ENCODE data around the gene ABHD1.
"Not testable (repeated sequence)": the region's sequence is repeated elsewhere in the genome, so short reads cannot be mapped to it uniquely, and the experiment has no call there.

ABHD1 gene

DNA sequence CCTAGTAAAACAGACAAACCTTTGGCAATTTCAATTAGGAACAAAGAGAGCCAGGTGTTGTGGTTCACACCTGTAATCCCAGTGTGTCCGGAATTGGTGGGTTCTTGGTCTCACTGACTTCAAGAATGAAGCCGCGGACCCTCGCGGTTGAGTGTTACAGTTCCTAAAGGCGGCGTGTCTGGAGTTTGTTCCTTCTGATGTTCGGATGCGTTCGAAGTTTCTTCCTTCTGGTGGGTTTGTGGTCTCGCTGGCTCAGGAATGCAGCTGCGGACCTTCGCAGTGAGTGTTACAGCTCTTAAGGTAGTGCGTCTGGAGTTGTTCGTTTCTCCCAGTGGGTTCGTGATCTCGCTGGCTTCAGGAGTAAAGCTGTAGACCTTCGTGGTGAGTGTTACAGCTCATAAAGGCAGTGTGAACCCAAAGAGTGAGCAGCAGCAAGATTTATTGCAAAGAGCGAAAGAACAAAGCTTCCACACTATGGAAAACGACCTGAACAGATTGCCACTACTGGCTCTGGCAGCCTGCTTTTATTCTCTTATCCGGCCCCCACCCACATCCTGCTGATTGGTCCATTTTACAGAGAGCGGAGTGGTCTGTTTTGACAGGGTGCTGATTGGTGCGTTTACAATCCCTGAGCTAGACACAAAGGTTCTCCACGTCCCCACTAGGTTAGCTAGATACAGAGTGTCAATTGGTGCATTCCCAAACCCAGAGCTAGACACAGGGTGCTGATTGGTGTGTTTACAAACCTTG, 12.8 kb upstream of the ABHD1 start:
- not testable (repeated sequence) for DNase-seq (ENCODE audit: low spot score)

DNA sequence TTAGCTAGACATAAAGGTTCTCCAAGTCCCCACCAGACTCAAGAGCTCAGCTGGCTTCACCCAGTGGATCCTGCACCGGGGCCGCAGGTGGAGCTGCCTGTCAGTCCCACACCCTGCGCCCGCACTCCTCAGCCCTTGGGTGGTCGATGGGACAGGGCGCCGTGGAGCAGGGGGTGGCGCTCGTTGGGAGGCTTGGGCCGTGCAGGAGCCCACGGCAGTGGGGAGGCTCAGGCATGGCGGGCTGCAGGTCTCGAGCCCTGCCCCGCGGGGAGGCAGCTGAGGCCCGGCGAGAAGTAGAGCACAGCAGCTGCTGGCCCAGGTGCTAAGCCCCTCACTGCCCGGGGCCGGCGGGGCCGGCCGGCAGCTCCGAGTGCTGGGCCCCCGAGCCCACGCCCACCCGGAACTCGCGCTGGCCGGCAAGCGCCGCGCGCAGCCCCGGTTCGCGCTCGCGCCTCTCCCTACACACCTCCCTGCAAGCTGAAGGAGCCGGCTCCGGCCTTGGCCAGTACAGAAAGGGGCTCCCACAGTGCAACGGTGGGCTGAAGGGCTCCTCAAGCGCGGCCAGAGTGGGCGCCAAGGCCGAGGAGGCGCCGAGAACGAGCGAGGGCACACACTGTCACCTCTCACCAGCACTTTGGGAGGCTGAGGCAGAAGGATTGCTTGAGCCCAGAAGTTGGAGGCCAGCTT, 12.1 kb upstream of the ABHD1 start:
- not testable (repeated sequence) for DNase-seq (ENCODE audit: low spot score)

DNA sequence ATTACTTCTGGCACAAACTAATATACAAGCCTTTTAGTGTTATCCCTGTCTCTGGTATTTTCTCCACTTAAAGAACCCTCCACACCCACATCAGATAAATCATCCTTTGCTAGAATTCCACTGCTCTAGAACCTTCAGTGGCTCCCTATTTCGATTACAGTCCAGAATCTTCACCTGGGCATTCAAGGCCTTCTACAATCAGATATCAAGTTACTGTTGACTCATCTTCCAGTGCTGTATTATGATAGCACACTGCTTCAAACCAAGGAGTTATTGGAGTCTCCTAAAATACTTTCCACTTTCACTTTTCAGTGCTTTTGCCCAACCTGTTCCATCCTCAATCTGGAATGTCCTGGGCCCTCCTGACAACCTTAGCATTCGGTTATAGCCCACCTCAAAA, 8.1 kb upstream of the ABHD1 start:
- no peak for DNase-seq (ENCODE audit: low spot score)

DNA sequence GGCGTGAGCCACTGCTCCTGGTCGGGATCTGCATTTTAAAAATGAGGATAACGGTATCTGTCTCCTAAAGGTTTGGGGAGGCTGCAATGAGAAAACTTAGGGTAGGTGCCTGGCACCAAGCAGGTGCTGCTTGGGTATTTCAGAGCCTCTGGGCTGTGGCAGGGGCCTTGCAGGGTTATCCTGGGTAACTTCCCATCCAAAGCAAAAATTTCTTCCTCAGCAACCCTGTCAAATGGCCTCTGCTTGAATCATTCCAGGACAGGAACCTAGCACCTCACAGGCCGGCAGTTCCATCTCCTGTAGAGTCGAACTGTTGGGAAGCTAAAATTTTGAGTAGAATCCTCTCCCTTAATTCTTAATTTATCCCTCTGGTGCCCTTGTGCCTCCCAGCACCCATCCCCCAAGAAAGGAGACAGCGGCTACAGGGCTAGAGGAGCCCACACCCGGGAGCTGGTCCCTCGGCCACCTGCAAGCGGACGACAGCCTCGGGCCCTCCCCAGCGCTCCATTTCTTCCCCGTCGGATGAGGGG, 5.6 kb upstream of the ABHD1 start:
- DNase-seq (ENCODE audit: low spot score), result no peak

DNA sequence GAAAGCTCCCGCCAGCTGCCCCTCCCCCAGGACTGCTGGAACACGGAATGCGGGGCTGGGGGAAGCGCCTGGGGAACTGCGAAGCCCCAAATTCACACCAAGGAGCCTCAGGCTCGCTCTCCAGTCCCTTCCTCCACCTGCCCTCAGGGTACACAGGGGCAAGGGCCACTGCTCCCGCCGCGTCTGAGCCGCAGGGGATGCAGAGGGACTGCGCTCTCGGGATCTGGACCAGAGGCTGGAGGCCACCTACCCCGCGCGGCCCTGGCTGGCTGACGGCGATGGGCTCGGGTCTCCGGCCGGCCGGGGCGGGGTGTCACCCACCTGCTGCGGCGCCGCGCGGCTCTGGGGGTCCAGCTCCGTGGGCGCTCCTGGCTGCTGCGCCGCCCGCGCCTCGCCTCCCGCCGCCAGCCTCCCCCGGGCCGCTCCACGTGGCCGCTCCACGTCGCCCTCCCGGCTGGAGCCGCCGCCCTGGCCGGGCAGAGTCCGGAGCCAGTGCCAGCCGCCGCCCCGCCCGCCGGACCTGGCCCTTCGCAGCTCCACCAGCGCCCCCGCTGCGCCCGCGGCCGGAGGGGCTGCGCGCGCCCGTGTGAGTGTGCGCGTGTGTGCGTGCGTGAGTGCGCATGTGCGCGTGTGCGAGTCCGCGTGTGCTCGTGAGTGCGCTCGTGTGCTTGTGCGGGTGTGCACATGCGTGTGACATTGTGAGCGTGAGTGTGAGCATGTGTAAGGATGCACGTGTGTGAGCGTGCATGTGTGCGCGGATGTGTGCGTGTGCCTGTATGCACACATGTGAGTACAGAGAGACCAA, 4.9 kb upstream of the ABHD1 start, which contains the start of gene CGREF1:
CGREF1 (minus strand) TSS at position 604 of the 805 bp plus-strand sequence. CDS start 14,762 bp downstream, outside the sequence.
- DNase-seq (ENCODE audit: low spot score), result no peak

DNA sequence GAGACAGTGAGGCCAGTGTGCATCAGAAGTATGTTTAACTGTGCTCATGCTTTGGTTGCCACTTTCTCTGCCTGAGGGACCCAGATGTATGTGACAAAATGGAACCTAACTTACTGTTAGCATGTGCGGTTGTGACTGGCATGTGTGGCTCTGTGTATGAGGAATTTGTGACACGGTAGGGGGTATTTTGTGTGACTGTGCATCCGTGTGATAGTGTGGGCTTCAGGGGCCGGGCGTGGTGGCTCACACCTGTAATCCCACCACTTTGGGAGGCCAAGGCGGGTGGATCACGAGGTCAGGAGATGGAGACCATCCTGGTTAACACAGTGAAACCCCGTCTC, 4.3 kb upstream of the ABHD1 start:
- not testable (repeated sequence) for DNase-seq (ENCODE audit: low spot score)

DNA sequence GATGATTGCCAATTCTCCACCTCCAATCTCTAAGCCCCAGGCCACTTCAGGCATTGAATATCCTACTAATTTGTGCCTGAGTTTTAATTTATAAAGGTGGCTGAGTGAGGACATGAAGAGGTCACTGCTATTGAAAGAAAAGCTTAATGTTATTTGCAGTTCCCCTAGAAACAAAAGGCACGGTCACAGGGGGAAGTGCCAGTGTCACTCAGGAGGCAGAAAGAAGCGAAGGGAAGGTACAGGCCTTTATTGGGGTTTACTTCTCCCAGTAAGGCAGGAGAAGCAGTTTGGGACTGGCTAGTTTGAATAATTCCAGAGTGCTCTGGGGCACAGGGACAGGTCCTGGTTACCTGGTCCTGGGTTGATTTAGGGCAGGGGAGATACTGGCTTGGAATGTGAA, 1.7 kb upstream of the ABHD1 start:
- DNase-seq (ENCODE audit: low spot score), result no peak

DNA sequence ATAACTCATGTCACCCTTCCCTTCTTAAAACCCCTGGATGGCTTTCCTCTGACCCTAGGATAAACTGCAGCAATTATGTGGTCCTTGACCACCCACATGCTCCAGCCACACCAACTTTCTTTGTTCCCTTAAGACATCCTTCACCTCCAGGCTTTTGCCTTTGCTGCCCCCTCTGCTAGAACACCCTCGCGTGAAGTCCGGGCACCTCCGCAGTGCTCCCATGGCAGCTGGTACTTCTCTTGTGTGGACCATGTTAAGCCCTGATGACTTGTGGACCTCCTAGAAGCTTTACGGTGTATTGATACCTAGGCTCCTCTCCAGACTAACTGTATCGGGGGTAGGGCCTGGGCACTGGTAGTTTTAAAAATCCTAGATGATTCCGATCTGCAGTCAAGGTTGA, 824 bp upstream of the ABHD1 start:
- DNase-seq (ENCODE audit: low spot score), result no peak

DNA sequence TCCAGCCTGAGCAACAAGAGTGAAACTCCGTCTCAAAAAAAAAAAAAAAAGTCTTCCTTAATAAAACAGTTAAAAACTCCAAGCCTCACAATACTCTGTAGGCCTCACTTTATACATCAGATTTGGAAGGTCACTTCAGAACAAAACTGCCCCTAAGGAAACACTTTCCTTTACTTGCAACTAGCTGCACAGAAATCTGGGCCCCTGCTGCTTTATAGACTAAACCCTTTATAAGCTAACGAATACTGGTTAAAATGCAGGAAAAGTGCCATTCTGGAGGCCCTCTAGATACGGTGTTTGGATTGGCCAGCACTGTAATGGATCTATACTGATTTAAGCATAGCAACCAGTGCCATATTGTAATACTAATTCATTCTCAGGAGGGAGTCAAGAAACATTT, 1.5 kb downstream of the ABHD1 start:
- DNase-seq (ENCODE audit: low spot score), result no peak

DNA sequence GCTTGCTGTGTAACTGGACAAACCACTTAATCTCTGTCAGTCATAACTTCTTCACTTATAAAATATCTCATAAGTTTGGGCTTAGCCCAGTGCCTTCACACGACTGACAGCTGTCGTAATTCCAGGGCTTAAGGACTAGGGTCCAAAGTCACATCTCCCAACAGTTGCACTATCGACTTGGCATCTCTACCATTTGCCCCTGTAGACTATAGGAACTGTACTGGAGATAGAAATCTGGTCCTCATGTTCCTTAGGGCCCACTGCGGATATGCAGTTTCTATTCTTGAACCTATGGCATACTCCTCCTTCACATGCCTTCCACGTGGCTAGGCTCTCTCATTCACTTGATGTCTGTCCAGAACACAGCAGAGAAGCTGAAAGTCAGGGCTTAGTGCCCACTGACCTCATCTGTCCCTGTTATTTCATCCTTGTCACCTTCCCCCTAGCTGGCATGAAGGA, 2.7 kb downstream of the ABHD1 start:
- DNase-seq (ENCODE audit: low spot score), result no peak

DNA sequence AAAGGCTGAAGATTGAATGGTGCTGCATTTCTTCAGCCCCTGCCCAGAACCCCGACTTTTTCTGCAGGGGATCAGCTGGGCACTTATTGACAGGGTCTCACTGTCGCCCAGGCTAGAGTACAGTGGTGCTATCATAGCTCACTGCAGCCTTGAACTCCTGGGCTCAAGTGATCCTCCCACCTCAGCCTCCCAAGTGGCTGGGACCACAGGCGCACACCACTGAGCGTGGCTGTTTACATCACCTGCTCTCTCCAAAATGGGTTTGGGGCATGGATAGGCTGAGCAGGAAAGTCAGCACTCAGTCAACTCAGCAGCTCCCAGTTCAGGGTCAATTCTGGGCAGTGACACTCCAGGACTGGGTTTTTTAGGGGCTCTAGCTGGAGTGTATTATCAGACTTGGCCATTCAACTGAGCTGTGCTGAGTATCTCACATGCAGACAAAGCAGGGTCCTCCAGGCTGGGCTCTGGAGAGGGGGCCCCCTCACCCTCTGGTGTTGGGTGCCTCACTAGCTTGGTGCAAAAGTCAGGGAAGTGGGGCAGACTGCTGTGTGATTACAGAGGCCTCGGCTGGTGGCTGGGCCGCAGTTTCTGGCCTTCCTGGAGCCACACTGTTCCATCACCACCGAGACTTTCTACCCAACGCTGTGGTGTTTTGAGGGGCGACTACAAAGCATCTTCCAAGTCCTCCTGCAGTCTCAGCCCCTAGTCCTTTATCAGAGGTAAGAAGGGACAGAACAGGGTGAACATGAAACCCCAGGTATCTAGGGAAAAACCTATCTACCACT, 4.5 kb downstream of the ABHD1 start:
- no peak for DNase-seq (ENCODE audit: low spot score)

DNA sequence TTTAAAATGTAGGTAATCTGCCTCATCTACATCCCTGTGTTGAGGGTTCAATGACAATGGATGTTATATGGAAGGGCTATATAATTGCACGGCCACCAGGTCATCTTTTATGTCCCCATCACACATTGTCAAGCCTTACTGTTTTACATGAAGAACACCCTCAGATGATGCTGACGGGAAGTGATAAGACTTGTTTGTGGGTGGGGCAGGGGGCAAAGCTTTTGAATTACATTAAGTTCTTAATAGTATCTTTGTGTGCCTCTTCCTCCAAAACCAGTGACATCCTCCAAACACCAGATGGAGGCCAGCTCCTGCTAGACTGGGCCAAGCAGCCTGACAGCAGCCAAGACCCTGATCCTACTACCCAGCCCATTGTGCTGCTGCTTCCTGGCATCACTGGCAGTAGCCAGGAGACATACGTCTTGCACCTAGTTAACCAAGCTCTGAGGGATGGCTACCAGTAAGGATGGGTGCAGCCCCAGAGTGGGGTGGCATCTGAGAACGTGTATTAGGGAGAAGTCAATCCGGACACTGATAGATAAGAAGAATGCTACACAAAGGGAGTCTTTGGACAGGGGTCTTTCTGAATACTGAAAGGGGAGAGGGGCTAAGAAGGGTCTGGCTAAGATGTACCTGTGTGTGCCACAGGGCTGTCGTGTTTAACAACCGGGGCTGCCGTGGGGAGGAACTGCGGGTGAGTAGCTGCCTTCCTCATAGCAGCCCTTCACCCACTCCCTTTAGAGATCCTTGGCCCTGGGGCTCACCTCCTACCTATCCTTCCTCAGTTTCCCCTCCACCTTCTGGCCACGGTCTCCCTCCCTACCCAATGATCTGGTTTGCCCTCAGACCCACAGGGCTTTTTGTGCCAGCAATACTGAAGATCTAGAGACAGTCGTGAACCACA, 5.3 kb downstream of the ABHD1 start:
- no peak for DNase-seq (ENCODE audit: low spot score)

DNA sequence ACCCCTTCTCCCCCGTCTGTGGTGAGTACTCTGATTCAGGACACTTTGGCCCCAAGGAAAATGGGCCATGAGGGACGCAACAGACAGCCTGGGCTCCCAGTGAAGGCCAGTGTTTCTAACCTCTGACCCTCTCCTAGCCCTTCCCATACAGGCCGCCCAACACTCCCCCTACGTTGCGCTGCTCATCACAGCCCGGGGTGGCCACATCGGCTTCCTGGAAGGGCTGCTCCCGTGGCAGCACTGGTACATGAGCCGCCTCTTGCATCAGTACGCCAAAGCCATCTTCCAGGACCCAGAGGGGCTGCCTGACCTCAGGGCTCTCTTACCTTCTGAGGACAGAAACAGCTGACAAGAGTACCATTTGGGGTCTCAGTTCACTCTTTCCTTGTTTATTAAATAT, 6.8 kb downstream of the ABHD1 start:
- DNase-seq (ENCODE audit: low spot score), result no peak

DNA sequence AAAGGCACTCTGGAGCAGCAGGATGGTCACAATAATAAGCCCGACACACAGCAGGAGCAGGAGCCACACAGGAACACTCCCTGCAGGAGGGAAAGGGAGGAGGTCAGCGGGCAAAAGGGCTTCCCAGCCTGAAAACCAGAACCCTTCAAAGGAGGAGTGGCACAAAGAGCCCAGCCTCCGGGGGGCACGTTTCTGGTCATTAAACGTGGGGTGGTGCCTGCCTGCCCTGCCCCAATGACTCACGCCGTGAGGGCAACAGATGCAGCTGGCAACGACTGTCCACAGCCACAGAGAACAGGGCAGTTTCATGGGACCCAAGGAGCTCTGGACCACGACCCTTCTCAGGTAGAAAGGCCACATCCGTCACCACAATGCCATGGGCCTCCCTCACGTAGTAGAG, 7.8 kb downstream of the ABHD1 start:
- no peak for DNase-seq (ENCODE audit: low spot score)

DNA sequence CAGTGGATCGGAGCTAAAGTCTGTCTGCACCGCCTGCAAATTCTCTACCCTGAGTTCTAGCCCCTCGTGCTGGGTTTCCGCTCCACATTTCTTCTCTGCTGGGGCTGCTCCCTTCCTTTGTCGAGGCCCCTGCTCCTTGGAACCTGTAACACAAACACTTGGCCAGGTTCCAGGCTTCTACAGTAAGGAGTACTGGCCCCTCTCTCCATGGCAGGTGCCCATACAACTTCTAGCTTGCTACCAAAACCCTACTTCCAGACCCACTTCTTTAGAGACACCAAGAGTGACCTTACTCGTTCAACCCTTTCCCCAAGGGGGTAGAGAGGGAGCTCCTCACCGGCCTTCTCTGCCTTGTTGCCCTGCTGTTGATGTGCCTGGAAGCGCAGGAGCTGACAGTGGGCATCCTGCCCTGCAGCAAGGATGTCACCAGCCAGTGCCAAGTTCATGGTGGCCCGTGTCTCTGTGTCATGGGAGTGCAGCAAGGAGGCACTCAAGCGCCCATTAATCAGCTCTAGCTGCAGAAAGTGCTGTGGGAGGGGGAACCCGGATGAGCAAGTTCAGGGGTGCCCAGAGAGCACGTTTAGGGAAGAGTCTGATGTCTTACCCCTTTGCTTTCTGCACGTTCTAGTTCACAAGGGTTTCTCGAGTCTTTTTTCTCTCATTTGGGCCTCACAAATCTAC, 9.7 kb downstream of the ABHD1 start:
- DNase-seq (ENCODE audit: low spot score), result no peak

DNA sequence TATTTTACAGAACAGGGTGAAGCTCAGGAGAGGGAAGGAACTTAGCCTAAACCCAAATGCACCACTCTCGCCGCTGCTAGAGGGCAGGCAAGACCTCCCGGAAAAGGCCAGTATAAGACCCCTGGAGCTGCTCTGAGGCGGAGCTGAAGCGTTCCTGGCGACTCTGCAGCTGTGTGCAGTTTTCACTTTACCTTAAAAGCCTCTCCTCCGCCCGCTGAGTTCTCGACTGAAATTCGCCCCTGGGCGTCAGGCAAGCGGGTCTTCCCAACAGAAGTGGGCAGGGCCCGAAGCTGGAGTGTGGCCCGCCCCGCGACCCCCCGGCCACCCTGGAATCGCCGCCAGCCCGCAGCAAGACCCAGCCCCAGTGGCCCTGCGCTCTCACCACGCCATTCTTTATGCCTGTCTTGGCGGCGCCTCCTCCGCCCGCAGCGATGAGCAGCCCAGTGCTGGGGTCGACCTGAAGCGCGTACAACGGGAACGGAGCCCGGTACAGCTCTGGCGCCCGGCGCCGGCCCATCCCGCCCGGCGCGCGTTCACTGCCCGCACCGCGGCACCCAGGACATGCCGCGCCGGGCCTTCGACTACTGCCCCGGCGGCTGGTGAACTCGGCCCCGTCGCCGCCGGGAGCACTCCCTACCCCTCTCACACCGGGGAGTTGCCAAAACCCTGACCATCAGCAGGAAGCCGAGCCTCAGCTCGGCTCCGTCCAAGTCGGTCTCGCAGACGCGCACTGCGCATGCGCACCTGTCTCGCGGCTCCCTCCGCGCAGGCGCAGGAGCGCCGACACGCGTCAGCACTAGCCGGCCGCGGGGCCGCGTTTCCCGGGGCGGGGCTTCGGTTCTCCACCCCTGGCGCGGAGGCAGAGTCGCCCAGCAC, 10.5 kb downstream of the ABHD1 start, which contains the start of gene PREB:
PREB (minus strand) TSS at position 732 of the 876 bp plus-strand sequence; CDS start at position 517, 215 bp downstream.
- DNase-seq (ENCODE audit: low spot score), result peak; percentile 92

DNA sequence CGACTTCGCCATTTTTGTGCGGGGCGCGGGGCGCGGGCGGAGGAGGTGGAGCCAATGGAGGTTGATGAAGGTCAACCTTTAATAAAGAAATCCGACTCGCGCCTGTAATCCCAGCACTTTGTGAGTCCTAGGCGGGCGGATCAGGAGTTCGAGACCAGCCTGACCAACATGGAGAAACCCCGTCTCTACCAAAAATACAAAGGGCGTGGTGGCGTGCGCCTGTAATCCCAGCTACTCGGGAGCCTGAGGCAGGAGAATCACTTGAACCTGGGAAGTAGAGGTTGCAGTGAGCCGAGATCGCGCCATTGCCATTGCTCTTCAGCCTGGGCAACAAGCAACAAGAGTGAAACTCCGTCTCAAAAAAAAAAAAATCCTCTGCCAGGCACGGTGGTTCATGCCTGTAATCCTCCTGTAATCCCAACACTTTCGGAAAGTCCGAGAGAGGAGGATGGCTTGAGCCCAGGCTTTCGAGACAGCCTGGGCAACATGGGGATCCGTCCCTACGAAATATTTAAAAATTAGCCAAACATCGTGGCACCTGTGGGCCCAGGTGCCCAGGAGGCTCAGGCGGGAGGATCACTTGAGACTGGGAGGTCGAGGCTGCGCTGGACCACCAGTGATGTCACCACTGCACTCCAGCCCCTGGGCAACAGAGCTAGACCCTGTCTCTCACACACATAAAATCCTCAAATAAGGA, 11.3 kb downstream of the ABHD1 start:
- DNase-seq (ENCODE audit: low spot score), result no peak

DNA sequence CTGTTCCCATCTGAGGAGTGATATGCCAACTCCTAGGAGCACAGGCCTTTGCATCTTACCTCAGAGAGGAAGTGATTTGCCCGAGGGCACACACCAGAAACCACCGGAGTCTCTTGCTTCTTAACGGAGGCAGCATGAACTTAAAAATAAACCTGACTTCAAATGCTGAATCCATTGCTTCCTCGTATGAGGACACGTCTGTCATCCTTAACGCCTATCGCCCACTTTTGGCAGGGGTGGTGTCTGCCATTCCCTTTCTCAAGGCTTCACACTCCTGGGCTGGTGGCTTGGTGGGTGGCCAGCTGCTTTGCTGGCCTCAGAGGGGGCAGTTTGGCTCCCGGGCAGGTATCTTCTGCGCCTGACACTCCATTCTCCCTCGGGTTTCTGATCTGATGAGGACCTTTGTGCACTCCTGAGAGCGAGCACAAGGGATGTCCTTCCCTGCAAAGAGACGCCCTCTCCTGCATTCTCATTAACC, 11.9 kb downstream of the ABHD1 start:
- DNase-seq (ENCODE audit: low spot score), result no peak
